Activated CD4-positive, CD25-positive, alpha-beta regulatory T cell treated with anti-CD3 and anti-CD28 coated beads, Interleukin-2, amount 50 U/mL, for 16 hours (primary cell): ENCODE measurements around the gene MYH10.
"Not testable (repeated sequence)": the region's sequence is repeated elsewhere in the genome, so short reads cannot be mapped to it uniquely, and the experiment has no call there.

ENCODE experiments used
- DNase-seq: peaks from one replicate; pipeline ENCODE4 v3.0.0-alpha.2; 2020; ENCODE audit warnings: low read depth, low spot score

Gene MYH10

GRCh38 chr17:8630227-8630801 lies at the start of gene MYH10:
Gene MYH10 (minus strand): TSS chr17:8630725. CDS start chr17:8623246, 7,479 bp downstream.
- DNase-seq = no peak

GRCh38 chr17:8679126-8679525 lies 48.6 kb upstream of the MYH10 start:
- no peak for DNase-seq

DNA sequence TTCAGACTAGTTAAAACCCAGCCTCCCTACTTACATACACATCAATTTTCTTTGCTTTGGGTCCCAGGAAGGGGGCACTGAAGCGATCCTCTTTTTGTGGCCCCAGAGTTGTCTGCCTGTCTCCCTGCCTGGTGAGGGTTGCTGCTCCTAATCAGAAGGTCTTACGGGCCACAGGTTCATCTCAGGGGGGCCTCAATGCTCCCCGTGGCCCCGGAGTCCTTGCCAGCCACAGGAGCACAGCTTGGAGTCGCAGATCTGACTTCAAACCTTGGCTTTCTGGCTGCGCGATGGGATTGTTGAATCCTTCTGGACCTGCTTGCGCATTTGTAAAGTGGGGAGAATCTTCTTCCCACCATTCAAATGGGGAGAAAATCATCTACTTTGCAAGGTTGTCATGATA lies 44.8 kb upstream of the MYH10 start:
- DNase-seq = no peak

DNA sequence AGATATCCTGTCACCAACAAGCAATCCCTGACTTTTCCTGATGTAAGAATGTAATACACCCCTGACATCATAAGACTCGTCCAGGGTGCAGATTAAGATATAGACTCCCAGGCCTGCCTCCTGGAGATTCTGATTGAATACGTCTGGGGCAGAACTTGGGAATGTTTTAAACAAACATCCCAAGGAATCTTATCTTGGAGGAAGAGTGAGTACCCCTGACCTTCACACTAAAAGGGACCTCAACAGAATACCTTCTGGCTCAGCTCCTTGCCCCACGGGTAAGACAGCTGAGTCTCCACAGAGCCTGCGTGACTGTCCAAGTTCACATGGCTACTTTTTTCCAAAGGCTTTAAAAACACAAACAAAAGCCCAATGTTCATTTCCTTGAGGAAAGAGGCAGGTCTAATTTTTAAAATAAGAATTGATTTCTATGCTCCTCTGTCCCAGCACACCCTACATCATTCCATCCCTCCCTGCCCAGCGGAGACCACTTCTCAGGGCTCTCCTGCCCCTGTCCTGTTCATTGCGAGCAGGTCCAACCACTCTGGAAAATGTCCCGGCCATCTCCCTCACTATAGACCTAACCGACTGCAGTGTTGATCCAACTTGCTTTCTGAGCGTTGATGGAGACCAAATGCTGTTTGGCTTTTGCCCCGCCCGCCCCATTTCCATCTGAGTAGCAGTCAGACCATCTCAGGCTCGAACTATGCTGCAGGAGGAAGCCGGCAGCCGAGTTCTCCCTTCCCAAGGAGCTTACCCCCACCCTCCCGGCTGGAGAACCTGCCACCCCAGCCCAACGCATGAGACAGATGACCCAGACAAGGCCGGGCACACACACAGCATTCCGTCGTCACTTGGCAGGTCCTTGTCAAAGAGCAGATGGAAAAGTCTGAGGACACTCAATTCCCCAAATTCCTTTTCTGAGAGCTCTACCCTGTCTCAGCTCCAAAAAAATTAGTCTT lies 44.1 kb upstream of the MYH10 start:
- DNase-seq = no peak

DNA sequence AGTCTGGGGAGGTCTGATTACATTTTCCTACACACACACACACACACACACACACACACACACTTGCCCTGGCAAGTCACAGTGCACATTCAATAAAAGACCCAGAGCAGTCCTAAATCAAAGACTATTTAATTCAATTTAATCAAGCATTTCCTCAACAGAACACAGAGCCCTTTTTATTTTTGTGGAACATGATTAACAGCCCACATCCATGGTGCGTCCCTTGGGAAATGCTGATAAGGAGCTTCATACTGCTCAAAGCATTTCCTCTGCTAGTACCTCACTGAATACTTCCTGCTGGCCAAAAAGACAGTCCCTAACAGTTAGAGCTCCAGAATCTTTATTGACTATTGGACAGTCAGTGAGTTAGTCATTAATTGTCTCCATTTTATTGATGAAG lies 43.1 kb upstream of the MYH10 start:
- no peak for DNase-seq

GRCh38 chr17:8672326-8672725 lies 41.8 kb upstream of the MYH10 start:
- DNase-seq = no peak

- DNase-seq = no peak
These were observed 39.9 kb upstream of the MYH10 start for GRCh38 chr17:8670421-8670820.

DNA sequence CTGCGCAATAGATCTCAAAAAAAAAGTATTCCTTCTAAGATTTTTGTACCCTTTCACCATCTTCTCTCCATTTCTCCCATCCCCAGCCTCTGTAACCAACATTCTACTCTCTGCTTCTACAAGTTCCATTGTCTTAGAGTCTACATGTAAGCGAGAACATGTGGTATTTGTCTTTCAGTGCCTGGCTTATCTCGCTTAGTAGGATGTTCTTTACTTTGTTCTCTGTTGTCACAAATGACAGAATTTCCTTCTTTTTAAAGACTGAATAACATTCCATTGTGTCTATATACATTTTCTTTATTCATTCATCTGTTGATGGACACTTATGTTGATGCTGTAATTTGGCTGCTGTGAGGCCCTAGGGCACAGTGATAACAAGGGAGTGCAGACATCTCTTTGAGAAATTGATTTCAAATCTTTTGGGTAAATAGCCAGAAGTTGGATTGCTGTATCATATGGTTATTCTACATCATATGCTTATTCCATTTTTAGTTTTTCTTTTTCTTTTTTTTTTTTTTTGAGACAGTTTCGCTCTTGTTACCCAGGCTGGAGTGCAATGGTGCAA lies 37.7 kb upstream of the MYH10 start:
- no peak for DNase-seq

DNA sequence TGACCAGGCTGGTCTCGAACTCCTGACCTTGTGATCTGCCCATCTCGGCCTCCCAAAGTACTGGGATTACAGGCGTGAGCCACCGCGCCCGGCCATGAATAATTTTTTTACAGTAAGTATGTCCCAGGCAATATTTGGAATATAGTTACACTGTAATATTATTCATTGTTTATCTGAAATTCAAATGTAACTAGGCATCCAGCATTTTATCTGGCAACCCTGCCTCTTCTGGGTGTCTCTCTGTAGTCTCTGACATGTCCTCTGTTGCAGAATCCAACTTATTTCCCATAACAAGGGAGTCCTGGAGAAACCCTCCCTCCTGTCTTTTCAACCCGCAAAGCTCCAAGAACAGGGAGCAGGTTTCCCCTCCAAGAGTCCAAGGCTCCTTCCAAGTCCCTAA lies 36.9 kb upstream of the MYH10 start:
- DNase-seq = no peak

DNA sequence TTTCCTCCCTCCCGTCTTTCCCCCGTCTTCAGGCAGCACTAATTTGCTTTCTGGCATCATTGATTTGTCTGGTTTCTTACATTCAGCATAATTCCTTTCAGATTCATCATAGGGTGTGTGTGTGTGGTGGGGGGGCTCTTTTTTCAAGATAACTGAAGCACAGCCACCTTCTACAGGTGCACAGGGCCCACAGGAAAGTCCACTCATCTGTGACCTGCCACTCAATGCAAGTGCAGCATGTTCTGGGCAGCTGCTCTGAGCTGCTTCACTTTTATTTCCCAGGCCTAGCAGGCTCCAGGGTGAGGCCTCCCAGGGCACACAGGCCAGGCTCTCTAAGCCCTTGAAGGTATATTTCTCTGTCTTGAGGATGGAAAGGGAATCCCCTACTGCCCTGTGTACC lies 35.2 kb upstream of the MYH10 start:
- no peak for DNase-seq

GRCh38 chr17:8664456-8665126 lies 34.1 kb upstream of the MYH10 start:
- DNase-seq = no peak

GRCh38 chr17:8662973-8663372 lies 32.4 kb upstream of the MYH10 start:
- no peak for DNase-seq

DNA sequence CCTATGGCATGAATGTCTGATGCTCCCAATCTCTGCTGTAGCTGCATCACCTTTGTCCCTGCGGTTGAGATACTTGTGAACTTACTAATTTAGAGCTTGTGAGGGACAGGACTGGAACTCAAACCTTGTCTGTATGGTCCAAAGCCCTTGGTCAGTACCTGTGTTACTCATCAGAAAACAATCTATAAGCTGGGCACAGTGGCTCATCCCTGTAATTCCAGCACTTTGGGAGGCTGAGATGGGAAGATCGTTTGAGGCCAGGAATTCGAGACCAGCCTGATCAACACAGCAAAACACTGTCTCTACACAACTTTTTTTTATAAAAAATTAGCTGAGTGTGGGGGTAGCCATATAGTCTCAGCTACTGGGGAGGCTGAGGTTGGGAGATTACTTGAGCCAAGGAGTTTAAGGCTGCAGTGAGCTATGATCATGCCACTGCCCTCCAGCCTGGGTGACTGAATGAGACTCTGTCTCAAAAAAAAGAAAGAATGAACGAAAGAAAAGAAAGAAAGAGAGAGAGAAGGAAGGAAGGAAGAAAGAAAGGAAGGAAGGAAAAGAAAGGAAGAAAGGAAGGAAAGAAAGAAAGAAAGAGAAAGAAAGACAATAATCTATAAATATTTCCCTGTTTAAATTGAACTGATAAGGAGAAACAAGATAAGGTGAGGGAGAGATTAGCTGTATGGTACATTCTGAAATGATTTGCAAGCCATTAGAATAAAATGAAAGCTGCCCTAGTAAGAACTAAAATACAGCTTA lies 31.7 kb upstream of the MYH10 start:
- no peak for DNase-seq

- not testable (repeated sequence) for DNase-seq
These were observed 30.2 kb upstream of the MYH10 start for GRCh38 chr17:8660709-8661108.

DNA sequence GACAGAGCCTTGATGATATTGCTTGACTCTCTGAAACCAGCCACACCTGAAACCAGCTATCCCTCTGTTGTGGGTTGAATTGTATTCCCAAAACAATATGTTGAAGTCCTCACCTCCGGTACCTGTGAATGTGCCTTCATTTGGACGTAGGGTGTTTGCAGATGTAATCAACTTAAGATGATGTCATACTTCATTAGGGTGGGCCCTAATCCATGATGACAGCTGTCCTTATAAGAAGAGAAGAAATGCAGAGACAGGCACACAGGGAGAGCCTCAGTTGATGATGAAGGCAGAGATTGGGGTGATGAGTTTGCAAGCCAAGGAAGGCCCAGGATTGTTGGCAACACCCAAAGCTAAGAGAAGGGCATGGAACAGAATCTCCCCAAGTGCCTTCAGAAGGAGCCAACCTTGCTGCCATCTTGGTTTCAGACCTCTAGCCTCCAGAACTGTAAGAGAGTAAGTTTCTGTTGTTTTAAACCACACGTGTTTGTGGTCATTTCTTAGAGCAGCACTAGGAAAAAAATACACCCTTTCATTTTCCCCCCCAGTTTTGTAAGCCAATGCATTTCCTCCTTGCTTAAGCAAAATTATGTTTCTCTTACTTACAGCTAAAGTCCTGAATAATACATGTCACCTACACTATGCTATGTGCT lies 29.4 kb upstream of the MYH10 start:
- DNase-seq = no peak

GRCh38 chr17:8658810-8659209 lies 28.3 kb upstream of the MYH10 start:
- no peak for DNase-seq

GRCh38 chr17:8656693-8657092 lies 26.2 kb upstream of the MYH10 start:
- DNase-seq = no peak

GRCh38 chr17:8654822-8655221 lies 24.3 kb upstream of the MYH10 start:
- DNase-seq = no peak

- no peak for DNase-seq
These were observed 20.5 kb upstream of the MYH10 start for GRCh38 chr17:8651013-8651412.

- DNase-seq = no peak
These were observed 19.6 kb upstream of the MYH10 start for GRCh38 chr17:8650119-8650499.
